Testis (tissue), 2 donors: Measurements from ENCODE around the gene KCNE3.

Experiments used
- CTCF ChIP-seq, 3 experiments: fragments of 450-650 bp in 2 of 3; fragments of 200-600 bp in 1 of 3; sonication (generic) in 1 of 3; IDR thresholded peaks; one replicate each; pipeline ENCODE4 v1.5.1; 2016 to 2019; ENCODE audit warnings: antibody characterized with exemption in 3 of 3, mild to moderate bottlenecking in 2 of 3, moderate library complexity in 1 of 3
- POLR2A ChIP-seq: fragments of 450-650 bp; IDR thresholded peaks from one replicate; pipeline ENCODE4 v1.6.1; 2017; ENCODE audit warnings: antibody characterized with exemption, mild to moderate bottlenecking, moderate library complexity

- TF ChIP-seq POLR2A (no peak), CTCF (IDR thresholded peaks at IDR 0.05) (no peak)
Observed at GRCh38 chr11:74492084-74492483, 24.7 kb upstream of the KCNE3 start.
